WTC11 (cell line): ENCODE results near the gene APOL2.

ENCODE experiments used
- CBFB ChIP-seq: sonication (generic); formaldehyde crosslinking; IDR thresholded peaks from 2 replicates; pipeline ENCODE4 v1.8.1; 2022; ENCODE audit warnings: mild to moderate bottlenecking, low read depth, missing genetic modification reagents
- NFYB ChIP-seq: sonication (generic); formaldehyde crosslinking; conservative IDR thresholded peaks from 2 replicates; pipeline ENCODE4 v1.8.0; 2022; ENCODE audit warnings: low read depth, missing genetic modification reagents
- NR3C1 ChIP-seq: sonication (generic); formaldehyde crosslinking; conservative IDR thresholded peaks from 2 replicates; pipeline ENCODE4 v1.8.1; 2023; ENCODE audit warnings: low read depth, mild to moderate bottlenecking, missing genetic modification reagents
- RELA ChIP-seq: sonication (generic); formaldehyde crosslinking; IDR thresholded peaks from 2 replicates; pipeline ENCODE4 v1.8.1; 2022; ENCODE audit warnings: missing genetic modification reagents, mild to moderate bottlenecking, borderline replicate concordance
- ZNF121 ChIP-seq: sonication (generic); formaldehyde crosslinking; IDR thresholded peaks from 2 replicates; pipeline ENCODE4 v1.8.0; 2023; ENCODE audit warnings: missing genetic modification reagents
- TF ChIP-seq, protein P1 (sequence below): fragments of 200-600 bp; IDR thresholded peaks from 2 replicates; pipeline ENCODE4 v1.8.0; 2022; ENCODE audit warnings: antibody characterized with exemption
- TF ChIP-seq, protein P2 (sequence below): sonication (generic); formaldehyde crosslinking; IDR thresholded peaks from 2 replicates; pipeline ENCODE4 v1.8.1; 2022; ENCODE audit warnings: missing genetic modification reagents, borderline replicate concordance

DNA sequence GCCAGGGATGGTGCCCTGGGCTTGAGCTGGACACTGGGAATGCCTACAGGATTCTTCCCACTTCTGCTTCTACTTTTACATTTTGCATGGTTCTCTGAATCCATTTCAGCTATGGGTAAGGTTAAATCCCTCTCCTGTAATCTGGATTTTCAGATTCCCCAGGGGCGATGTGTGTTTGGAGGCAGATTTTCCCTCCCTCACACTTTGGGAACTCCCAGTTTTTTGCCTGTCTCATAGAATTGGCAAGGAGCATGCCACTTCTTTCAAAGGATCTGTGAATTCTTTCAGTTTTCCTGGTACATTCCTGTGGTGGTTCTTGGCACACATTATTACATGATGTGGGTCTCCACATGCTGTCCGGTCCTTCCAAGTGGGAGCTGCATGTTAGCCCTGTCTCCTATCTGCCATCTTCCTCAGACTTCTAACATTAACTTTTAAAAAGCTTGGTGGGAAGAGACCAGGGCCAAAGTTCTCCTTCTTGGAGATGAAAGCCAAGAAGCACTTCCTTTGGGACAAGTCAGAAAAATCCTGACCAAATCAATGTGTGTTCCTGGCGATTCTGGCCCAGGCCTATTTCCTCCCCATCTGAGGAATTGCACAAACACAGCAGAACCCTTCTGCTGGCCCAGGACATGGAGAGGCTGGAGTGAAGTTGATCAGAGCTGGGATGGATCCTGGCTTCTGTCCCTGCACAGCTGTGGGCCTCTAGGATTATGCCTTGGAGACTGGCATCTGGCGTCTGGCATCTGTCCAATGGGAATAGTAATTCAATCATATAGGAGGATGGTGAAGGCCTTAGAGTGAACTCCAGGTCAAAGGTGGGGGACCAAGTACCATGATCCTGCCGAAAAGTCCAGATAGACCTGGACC is 5.4 kb upstream of the APOL2 start:
- TF ChIP-seq NR3C1 (no peak), RELA (CRISPR knock-in tag) (no peak), NFYB (CRISPR knock-in tag) (no peak), ZNF121 (CRISPR knock-in tag) (no peak), CBFB (CRISPR knock-in tag) (no peak)
- TF ChIP-seq, protein P1, sequence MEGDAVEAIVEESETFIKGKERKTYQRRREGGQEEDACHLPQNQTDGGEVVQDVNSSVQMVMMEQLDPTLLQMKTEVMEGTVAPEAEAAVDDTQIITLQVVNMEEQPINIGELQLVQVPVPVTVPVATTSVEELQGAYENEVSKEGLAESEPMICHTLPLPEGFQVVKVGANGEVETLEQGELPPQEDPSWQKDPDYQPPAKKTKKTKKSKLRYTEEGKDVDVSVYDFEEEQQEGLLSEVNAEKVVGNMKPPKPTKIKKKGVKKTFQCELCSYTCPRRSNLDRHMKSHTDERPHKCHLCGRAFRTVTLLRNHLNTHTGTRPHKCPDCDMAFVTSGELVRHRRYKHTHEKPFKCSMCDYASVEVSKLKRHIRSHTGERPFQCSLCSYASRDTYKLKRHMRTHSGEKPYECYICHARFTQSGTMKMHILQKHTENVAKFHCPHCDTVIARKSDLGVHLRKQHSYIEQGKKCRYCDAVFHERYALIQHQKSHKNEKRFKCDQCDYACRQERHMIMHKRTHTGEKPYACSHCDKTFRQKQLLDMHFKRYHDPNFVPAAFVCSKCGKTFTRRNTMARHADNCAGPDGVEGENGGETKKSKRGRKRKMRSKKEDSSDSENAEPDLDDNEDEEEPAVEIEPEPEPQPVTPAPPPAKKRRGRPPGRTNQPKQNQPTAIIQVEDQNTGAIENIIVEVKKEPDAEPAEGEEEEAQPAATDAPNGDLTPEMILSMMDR = no peak
- TF ChIP-seq, protein P2, sequence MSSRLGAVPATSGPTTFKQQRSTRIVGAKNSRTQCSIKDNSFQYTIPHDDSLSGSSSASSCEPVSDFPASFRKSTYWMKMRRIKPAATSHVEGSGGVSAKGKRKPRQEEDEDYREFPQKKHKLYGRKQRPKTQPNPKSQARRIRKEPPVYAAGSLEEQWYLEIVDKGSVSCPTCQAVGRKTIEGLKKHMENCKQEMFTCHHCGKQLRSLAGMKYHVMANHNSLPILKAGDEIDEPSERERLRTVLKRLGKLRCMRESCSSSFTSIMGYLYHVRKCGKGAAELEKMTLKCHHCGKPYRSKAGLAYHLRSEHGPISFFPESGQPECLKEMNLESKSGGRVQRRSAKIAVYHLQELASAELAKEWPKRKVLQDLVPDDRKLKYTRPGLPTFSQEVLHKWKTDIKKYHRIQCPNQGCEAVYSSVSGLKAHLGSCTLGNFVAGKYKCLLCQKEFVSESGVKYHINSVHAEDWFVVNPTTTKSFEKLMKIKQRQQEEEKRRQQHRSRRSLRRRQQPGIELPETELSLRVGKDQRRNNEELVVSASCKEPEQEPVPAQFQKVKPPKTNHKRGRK (CRISPR knock-in tag) = no peak
